Hepatocyte (in vitro differentiated cells): ENCODE measurements around the gene SND1.

Experiments
- EZH2 ChIP-seq: fragments of 200-600 bp; sonication (generic); IDR thresholded peaks from 2 replicates; pipeline ENCODE4 v1.6.1; 2016; ENCODE audit warnings: antibody characterized with exemption, mild to moderate bottlenecking, borderline replicate concordance
- EZH2phosphoT487 ChIP-seq: fragments of 200-600 bp; sonication (generic); IDR thresholded peaks from one replicate; pipeline ENCODE4 v1.6.1; 2018; ENCODE audit warnings: antibody characterized with exemption, mild to moderate bottlenecking, low read depth, moderate library complexity; ENCODE audit not compliant: unreplicated experiment, severe bottlenecking
- TF ChIP-seq, protein P1 (sequence below): fragments of 200-600 bp; sonication (generic); IDR thresholded peaks from 2 replicates; pipeline ENCODE4 v1.5.1; 2016; ENCODE audit warnings: antibody characterized with exemption, mild to moderate bottlenecking; ENCODE audit not compliant: poor library complexity

DNA sequence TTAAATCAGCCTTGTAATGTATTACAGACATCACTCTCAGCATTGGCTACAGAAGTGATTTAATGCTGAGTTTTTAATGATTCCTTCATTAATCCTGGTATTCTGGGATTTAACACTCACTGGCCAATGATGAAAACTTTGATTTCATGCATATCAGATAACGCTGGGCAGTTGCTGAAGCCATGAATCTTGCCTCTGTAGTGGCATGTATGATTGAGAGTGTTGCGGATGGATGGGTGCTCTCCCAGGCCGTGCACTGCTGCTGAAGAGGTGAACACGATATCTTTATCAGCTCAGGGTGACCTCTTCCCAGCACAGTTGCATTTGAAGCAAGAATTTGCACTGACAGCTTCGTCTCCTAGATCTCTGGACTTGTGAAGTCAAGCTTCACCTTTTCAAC lies 210.5 kb downstream of the SND1 start:
- TF ChIP-seq, protein P1, sequence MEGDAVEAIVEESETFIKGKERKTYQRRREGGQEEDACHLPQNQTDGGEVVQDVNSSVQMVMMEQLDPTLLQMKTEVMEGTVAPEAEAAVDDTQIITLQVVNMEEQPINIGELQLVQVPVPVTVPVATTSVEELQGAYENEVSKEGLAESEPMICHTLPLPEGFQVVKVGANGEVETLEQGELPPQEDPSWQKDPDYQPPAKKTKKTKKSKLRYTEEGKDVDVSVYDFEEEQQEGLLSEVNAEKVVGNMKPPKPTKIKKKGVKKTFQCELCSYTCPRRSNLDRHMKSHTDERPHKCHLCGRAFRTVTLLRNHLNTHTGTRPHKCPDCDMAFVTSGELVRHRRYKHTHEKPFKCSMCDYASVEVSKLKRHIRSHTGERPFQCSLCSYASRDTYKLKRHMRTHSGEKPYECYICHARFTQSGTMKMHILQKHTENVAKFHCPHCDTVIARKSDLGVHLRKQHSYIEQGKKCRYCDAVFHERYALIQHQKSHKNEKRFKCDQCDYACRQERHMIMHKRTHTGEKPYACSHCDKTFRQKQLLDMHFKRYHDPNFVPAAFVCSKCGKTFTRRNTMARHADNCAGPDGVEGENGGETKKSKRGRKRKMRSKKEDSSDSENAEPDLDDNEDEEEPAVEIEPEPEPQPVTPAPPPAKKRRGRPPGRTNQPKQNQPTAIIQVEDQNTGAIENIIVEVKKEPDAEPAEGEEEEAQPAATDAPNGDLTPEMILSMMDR: no peak
- no peak for TF ChIP-seq EZH2
- TF ChIP-seq EZH2phosphoT487: no peak
